Small intestine (tissue), 7 donors: ENCODE measurements around the gene RAD23B. TPM values are rescaled to one million over a fixed set of nuclear protein-coding genes. Genes with fewer than 3 reads are reported as not detected.
"Not testable (repeated sequence)": the region's sequence is repeated elsewhere in the genome, so short reads cannot be mapped to it uniquely, and the experiment has no call there.

Source experiments
- DNase-seq, 2 donors: peaks; one replicate each; pipeline versions ENCODE4 v3.0.0 to v3.0.0-alpha.2; 2013
- FAIRE-seq: peaks from 2 replicates; lab custom pipeline; 2012; peaks lifted over from hg19 to GRCh38; lab: Jason Lieb, UNC
- H3K27ac ChIP-seq, 3 donors: one replicate each; pipeline ENCODE4 v1.5.1; 2013; ENCODE audit warnings: low read length in 2 of 3, mild to moderate bottlenecking in 2 of 3, control low read depth in 1 of 3, inconsistent platforms in 1 of 3, low read depth in 1 of 3, moderate library complexity in 1 of 3
- H3K27me3 ChIP-seq, 3 donors: one replicate each; pipeline ENCODE4 v1.6.1; 2013; ENCODE audit warnings: low read length in 3 of 3, inconsistent platforms in 1 of 3; ENCODE audit not compliant: control insufficient read depth in 3 of 3, insufficient read depth in 3 of 3
- H3K36me3 ChIP-seq, 3 donors: one replicate each; pipeline ENCODE4 v1.6.1; 2013; ENCODE audit warnings: low read length in 3 of 3, inconsistent platforms in 1 of 3, low read depth in 1 of 3, mild to moderate bottlenecking in 1 of 3, moderate library complexity in 1 of 3; ENCODE audit not compliant: control insufficient read depth in 3 of 3, insufficient read depth in 2 of 3
- H3K4me1 ChIP-seq, 3 donors: one replicate each; pipeline ENCODE4 v1.6.1; 2013; ENCODE audit warnings: low read length in 2 of 3, inconsistent platforms in 1 of 3, low read depth in 1 of 3, mild to moderate bottlenecking in 1 of 3, moderate library complexity in 1 of 3; ENCODE audit not compliant: control insufficient read depth in 3 of 3, insufficient read depth in 2 of 3
- H3K4me3 ChIP-seq, 3 donors: one replicate each; pipeline ENCODE4 v1.5.1; 2013; ENCODE audit warnings: low read length in 3 of 3, control low read depth in 1 of 3, inconsistent platforms in 1 of 3, low read depth in 1 of 3, mild to moderate bottlenecking in 1 of 3, moderate library complexity in 1 of 3
- H3K9me3 ChIP-seq, 2 donors: one replicate each; pipeline ENCODE4 v1.6.1; 2013; ENCODE audit warnings: low read depth in 1 of 2, low read length in 1 of 2; ENCODE audit not compliant: control insufficient read depth in 2 of 2, insufficient read depth in 1 of 2
- WGBS, 3 donors: extraction: QIAGEN DNeasy Blood & Tissue Kit; methylation state at CpG; one replicate each; pipeline ENCODE4 v1.1.7; 2013; 5-methylcytosine and 5-hydroxymethylcytosine counted together
- polyA plus RNA-seq, 4 donors: library from polyadenylated mRNA; stranded (reverse) in 3 of 4; unstranded in 1 of 4; fragments of 200-250 nt in 3 of 4; fragments of 120-200 nt in 1 of 4; gene quantifications; one replicate each; pipeline versions ENCODE4 v1.2.1 to v1.2.3, GENCODE V29; 2013
- donor health status: healthy with polysubstance abuse.
- donor health status: control.
- donor health status: control.
- donor health status: Bipolar disorder and iron deficiency.
- donor health status: healthy.

The RAD23B gene
- polyA plus RNA-seq, 4 donors = 49.4 to 91.2 (median 56.8) TPM

GRCh38 chr9:107243742-107244141 is 39.3 kb upstream of the RAD23B start:
- DNase-seq (peak; percentile 92 to 95), FAIRE-seq (no peak)
- Histone ChIP-seq H3K27ac (peak overlapping the region in 1 of 3 donors; percentile 75), H3K36me3 (no peaks in the 10 kb centered on the region), H3K27me3 (no peaks in the 10 kb centered on the region), H3K4me1 (peaks cover 0 to 8% (median 2%) of the 10 kb centered on the region in 3 donors), H3K4me3 (no peak overlapping the region), H3K9me3 (no peaks in the 10 kb centered on the region)
- 10 to 24% (median 15%) methylated on average over 5 of the region's 5 CpGs for WGBS, 3 donors

DNA sequence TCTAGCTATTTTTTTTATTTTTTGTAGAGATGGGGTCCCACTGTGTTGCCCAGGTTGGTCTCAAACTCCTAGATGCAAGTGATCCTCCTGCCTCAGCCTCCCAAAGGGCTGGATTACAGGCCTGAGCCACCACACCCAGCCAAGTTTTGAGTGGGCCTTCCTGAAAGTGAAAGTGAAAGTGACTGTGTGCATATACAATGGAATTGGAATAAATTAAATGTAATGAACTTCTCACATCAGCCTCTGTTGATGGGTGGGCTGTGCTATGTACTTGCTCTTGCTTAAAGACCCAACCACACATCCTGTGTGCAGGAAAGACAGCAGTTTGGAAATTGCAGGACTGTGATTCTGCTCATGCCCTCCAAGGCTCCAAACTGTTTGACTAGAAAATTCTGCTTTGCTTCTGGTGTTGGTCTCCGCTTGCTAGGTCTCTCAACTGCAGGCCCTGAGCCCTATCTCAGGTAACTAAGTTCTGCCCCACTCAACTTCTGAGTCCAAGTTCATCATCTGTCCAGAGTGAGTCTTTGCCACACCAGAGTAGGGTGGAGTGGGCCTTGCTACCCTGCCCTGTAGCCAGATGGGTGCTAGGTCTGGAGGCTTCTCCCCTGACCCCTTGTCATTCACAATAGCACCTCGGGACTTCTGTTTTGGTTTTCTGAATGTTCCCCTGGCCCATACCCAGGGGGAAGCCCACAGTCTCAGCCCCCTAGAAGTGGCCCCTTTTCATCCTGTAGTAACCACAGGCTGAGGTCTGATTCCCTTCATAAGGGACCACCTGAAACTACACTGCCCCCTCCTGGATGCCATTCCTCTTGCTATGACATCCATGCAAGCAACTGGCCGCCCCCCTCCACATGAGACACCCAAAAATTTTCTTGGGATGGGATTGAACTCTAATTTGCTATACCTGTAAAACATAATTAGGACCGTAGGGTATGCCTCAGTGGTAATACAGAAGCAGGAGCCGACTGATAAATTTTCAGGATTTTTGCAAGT is 36.5 kb upstream of the RAD23B start:
- H3K27me3 ChIP-seq = no peaks in the 10 kb centered on the region
- no peaks in the 10 kb centered on the region for H3K9me3 ChIP-seq
- no peak overlapping the region for H3K27ac ChIP-seq
- no peaks in the 10 kb centered on the region for H3K36me3 ChIP-seq
- H3K4me1 ChIP-seq = peaks cover 0 to 8% (median 2%) of the 10 kb centered on the region in 3 donors
- 91 to 98% (median 91%) methylated on average over 5 of the region's 5 CpGs for WGBS, 3 donors
- no peak for DNase-seq
- H3K4me3 ChIP-seq = no peak overlapping the region
- no peak for FAIRE-seq

GRCh38 chr9:107248714-107249113 is 34.4 kb upstream of the RAD23B start:
- no peak for FAIRE-seq
- no peaks in the 10 kb centered on the region for H3K27me3 ChIP-seq
- no peak overlapping the region for H3K4me3 ChIP-seq
- no peak for DNase-seq
- H3K9me3 ChIP-seq = no peaks in the 10 kb centered on the region
- H3K4me1 ChIP-seq = peaks cover 0 to 3% (median 0%) of the 10 kb centered on the region in 3 donors
- no peak overlapping the region for H3K27ac ChIP-seq
- H3K36me3 ChIP-seq = no peaks in the 10 kb centered on the region
- 79 to 80% (median 79%) methylated on average over 5 of the region's 5 CpGs for WGBS, 3 donors

- WGBS, 3 donors = 56 to 59% (median 58%) methylated on average over 2 of the region's 2 CpGs
Measured at GRCh38 chr9:107249131-107249533, 33.9 kb upstream of the RAD23B start.

GRCh38 chr9:107249665-107250285 is 33.3 kb upstream of the RAD23B start:
- H3K27me3 ChIP-seq = no peaks in the 10 kb centered on the region
- H3K36me3 ChIP-seq = no peaks in the 10 kb centered on the region
- 75 to 86% (median 85%) methylated on average over 2 of the region's 2 CpGs for WGBS, 3 donors
- FAIRE-seq = no peak
- H3K9me3 ChIP-seq = no peaks in the 10 kb centered on the region
- DNase-seq = no peak
- no peak overlapping the region for H3K27ac ChIP-seq
- no peak overlapping the region for H3K4me3 ChIP-seq
- H3K4me1 ChIP-seq = no peaks in the 10 kb centered on the region

More at GRCh38 chr9:107249131-107249533, 33.9 kb upstream of the RAD23B start:
- Histone ChIP-seq H3K9me3 (no peaks in the 10 kb centered on the region), H3K4me1 (peaks cover 0 to under 1% (median 0%) of the 10 kb centered on the region in 3 donors), H3K27me3 (no peaks in the 10 kb centered on the region), H3K36me3 (no peaks in the 10 kb centered on the region), H3K4me3 (no peak overlapping the region), H3K27ac (no peak overlapping the region)
- no peak for FAIRE-seq
- no peak for DNase-seq

DNA sequence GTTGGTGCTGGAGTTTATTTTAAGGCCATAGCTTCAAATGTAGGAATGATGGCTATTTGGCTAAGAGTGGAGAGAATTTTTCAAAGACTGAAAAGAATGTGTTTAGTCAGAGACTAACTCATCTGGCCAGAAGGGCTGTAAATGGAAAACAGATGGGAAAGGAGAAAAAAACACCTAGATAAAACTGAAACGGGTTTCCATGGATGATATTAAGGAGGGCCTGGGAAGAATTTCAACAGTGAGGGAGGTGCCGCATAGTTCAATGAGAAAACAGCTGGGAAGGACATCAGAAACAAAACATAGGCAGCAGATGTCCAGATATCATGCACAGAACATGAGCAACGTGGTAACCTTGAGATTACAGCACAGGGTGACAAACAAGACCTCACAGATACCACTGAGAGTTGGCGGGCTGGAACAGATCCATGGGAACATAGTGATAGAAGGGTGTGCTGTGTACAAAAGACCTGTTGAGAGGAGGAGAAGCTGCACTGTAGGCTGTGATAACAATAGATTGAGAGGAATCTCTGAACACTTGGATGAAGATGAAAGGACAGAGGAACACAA is 31.2 kb upstream of the RAD23B start:
- no peaks in the 10 kb centered on the region for H3K27me3 ChIP-seq
- no peak for FAIRE-seq
- H3K9me3 ChIP-seq = no peaks in the 10 kb centered on the region
- peak in 1 of 2 donors; percentile 20 for DNase-seq
- no peak overlapping the region for H3K27ac ChIP-seq
- no peaks in the 10 kb centered on the region for H3K4me1 ChIP-seq
- H3K36me3 ChIP-seq = no peaks in the 10 kb centered on the region
- WGBS, 3 donors = 19 to 49% (median 29%) methylated on average over 4 of the region's 4 CpGs
- no peak overlapping the region for H3K4me3 ChIP-seq

- Histone ChIP-seq H3K9me3 (no peaks in the 10 kb centered on the region), H3K36me3 (no peaks in the 10 kb centered on the region), H3K4me1 (no peaks in the 10 kb centered on the region), H3K27ac (no peak overlapping the region), H3K4me3 (no peak overlapping the region), H3K27me3 (peaks cover 0 to 3% (median 0%) of the 10 kb centered on the region in 3 donors)
- 91 to 98% (median 96%) methylated on average over 3 of the region's 3 CpGs for WGBS, 3 donors
- no peak for DNase-seq
- FAIRE-seq = no peak
Measured at GRCh38 chr9:107258919-107259318, 24.2 kb upstream of the RAD23B start.

DNA sequence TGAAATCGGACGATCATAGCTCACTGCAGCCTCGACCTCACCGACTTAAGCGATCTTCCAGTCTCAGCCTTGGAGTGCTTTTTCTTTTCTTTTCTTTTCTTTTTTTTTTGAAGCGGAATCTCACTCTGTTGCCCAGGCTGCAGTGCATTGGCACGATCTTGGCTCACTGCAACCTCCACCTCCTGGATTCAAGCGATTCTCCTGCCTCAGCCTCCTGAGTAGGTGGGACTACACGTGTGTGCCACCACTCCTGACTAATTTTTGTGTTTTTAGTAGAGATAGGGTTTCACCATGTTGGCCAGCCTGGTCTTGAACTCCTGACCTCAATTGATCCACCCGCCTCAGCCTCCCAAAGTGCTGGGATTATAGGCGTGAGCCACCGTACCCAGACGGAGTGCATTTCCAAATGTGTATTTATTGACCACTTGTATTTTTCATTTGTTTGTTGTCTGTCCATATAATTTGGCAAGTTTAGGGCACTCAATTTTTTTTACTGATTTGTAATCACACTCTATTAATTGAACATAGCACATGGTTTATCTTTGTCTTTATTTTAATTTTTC is 23.2 kb upstream of the RAD23B start:
- not testable (repeated sequence) for H3K4me1 ChIP-seq, H3K9me3 ChIP-seq, FAIRE-seq, H3K27me3 ChIP-seq, H3K4me3 ChIP-seq, H3K27ac ChIP-seq, DNase-seq, H3K36me3 ChIP-seq
- 90 to 93% (median 91%) methylated on average over 13 of the region's 13 CpGs for WGBS, 3 donors
